B cell (primary cell): ENCODE measurements around the gene CASTOR1. TPM values are rescaled to one million over a fixed set of nuclear protein-coding genes. Genes with fewer than 3 reads are reported as not detected.

ENCODE experiments used
- ATAC-seq: fragments of 200-7000 bp; cut with Tn5 transposase; one replicate; pipeline ENCODE4 v1.10.0; 2021; ENCODE audit warnings: low read depth, mild to moderate bottlenecking, moderate number of reproducible peaks, moderate library complexity
- CTCF ChIA-PET: fragments of 350-600 bp; sonication (Branson Sonifier 250); formaldehyde crosslinking; loops from one replicate; lab custom pipeline; 2021; ENCODE audit warnings: antibody characterized with exemption, inconsistent platforms; lab: Charles Lee
- POLR2A ChIA-PET: fragments of 350-600 bp; sonication (Branson Sonifier 250); formaldehyde crosslinking; loops from one replicate; lab custom pipeline; 2021; ENCODE audit warnings: antibody characterized with exemption; lab: Charles Lee
- DNase-seq: peaks from one replicate; pipeline ENCODE4 v3.0.0; 2013
- H2AFZ ChIP-seq: 2 replicates; pipeline ENCODE4 v1.6.1; 2012; ENCODE audit warnings: mild to moderate bottlenecking, low read depth, low read length; ENCODE audit not compliant: insufficient read depth, poor library complexity, severe bottlenecking
- H3K27ac ChIP-seq, 2 donors: 1 replicate in 1 of 2; 2 replicates in 1 of 2; pipeline ENCODE4 v1.5.1; 2012 to 2013; ENCODE audit warnings: low read length in 2 of 2, mild to moderate bottlenecking in 2 of 2, moderate library complexity in 1 of 2
- H3K27me3 ChIP-seq, 4 experiments: fragments of 200-600 bp in 1 of 4; sonication (generic) in 1 of 4; replicated peaks in 1 of 4; 1 replicate in 2 of 4; 2 replicates in 2 of 4; pipeline versions ENCODE4 v1.6.1 to v1.7.0; 2013 to 2016; ENCODE audit warnings: low read length in 3 of 4, mild to moderate bottlenecking in 2 of 4, mixed read lengths in 1 of 4, moderate library complexity in 1 of 4; ENCODE audit not compliant: insufficient read depth in 4 of 4, control insufficient read depth in 3 of 4; ENCODE audit errors: control extremely low read depth in 1 of 4
- H3K36me3 ChIP-seq, 2 experiments: replicated peaks in 1 of 2; 1 replicate in 1 of 2; 2 replicates in 1 of 2; pipeline versions ENCODE4 v1.6.1 to v1.7.1; 2013; ENCODE audit warnings: low read length in 1 of 2; ENCODE audit not compliant: insufficient read depth in 2 of 2, control insufficient read depth in 1 of 2; ENCODE audit errors: control extremely low read depth in 1 of 2, extremely low read depth in 1 of 2
- H3K4me1 ChIP-seq, 2 donors: fragments of 200-600 bp in 1 of 2; sonication (generic) in 1 of 2; 1 replicate in 1 of 2; 2 replicates in 1 of 2; pipeline versions ENCODE4 v1.5.1 to v1.6.1; 2013 to 2017; ENCODE audit warnings: low read length in 2 of 2; ENCODE audit not compliant: control insufficient read depth in 2 of 2, insufficient read depth in 2 of 2
- H3K4me2 ChIP-seq: replicated peaks from 2 replicates; pipeline ENCODE3; 2012; ENCODE audit warnings: mild to moderate bottlenecking, low read depth, low read length; ENCODE audit not compliant: poor library complexity, severe bottlenecking
- H3K4me3 ChIP-seq, 5 experiments: fragments of 200-600 bp in 1 of 5; sonication (generic) in 1 of 5; 1 replicate in 3 of 5; 2 replicates in 2 of 5; pipeline versions ENCODE4 v1.5.1 to v1.7.0; 2011 to 2016; ENCODE audit warnings: low read length in 4 of 5, mild to moderate bottlenecking in 4 of 5, low read depth in 2 of 5, control low read depth in 1 of 5, moderate library complexity in 1 of 5; ENCODE audit not compliant: insufficient read depth in 1 of 5; ENCODE audit errors: control extremely low read depth in 1 of 5, extremely low read depth in 1 of 5
- H3K79me2 ChIP-seq: fragments of 200-600 bp; sonication (generic); one replicate; pipeline ENCODE4 v1.6.0; 2016; ENCODE audit warnings: low read length; ENCODE audit not compliant: control insufficient read depth, insufficient read depth
- H3K9ac ChIP-seq: fragments of 200-600 bp; sonication (generic); 2 replicates; pipeline ENCODE4 v1.6.1; 2017; ENCODE audit warnings: mild to moderate bottlenecking, low read length, moderate library complexity
- H3K9me3 ChIP-seq, 3 donors: one replicate each; pipeline versions ENCODE4 v1.6.1 to v1.7.1; 2013; ENCODE audit warnings: low read length in 2 of 3; ENCODE audit not compliant: control insufficient read depth in 2 of 3, insufficient read depth in 1 of 3; ENCODE audit errors: control extremely low read depth in 1 of 3
- H4K20me1 ChIP-seq: 2 replicates; pipeline ENCODE4 v1.6.0; 2012; ENCODE audit warnings: mild to moderate bottlenecking, low read length; ENCODE audit not compliant: insufficient read depth, control insufficient read depth, poor library complexity, severe bottlenecking
- H3K27ac Mint-ChIP-seq: one replicate; pipeline ENCODE4 v1.8.0; 2021; ENCODE audit warnings: mixed read lengths
- H3K27me3 Mint-ChIP-seq: one replicate; pipeline ENCODE4 v1.8.0; 2021; ENCODE audit warnings: mixed read lengths
- H3K4me1 Mint-ChIP-seq: one replicate; pipeline ENCODE4 v1.8.0; 2021; ENCODE audit warnings: mixed read lengths
- H3K4me3 Mint-ChIP-seq: one replicate; pipeline ENCODE4 v1.8.0; 2021; ENCODE audit warnings: mixed read lengths
- H3K9me3 Mint-ChIP-seq: one replicate; pipeline ENCODE4 v1.8.0; 2022; ENCODE audit warnings: mixed read lengths; ENCODE audit not compliant: insufficient read depth
- CTCF ChIP-seq: fragments of 200-600 bp; IDR thresholded peaks from one replicate; pipeline ENCODE4 v1.8.0; 2022; ENCODE audit warnings: antibody characterized with exemption, mild to moderate bottlenecking
- EZH2 ChIP-seq: IDR thresholded peaks from 2 replicates; pipeline ENCODE4 v1.6.1; 2012; ENCODE audit warnings: borderline replicate concordance, low read depth, mild to moderate bottlenecking, moderate library complexity, low read length; ENCODE audit not compliant: insufficient read depth, poor library complexity, severe bottlenecking
- WGBS: methylation state at CpG from one replicate; pipeline ENCODE4 v1.1.5; 2013; ENCODE audit warnings: missing lambda C conversion rate; ENCODE audit not compliant: insufficient coverage; 5-methylcytosine and 5-hydroxymethylcytosine counted together
- intact Hi-C: fragments of 100-400 bp; cut with micrococcal nuclease; formaldehyde crosslinking; loops from one replicate; pipeline ENCODE4 v1.10.0; 2022
- polyA plus RNA-seq: library from polyadenylated mRNA; depleted of rRNA; stranded (reverse); fragments of >200 nt; gene quantifications from 2 replicates; pipeline ENCODE4 v1.2.3, GENCODE V29; 2012
- total RNA-seq, 2 donors: library from RNA; stranded (reverse); fragments of 120-200 nt in 1 of 2; gene quantifications; 1 replicate in 1 of 2; 2 replicates in 1 of 2; pipeline versions ENCODE4 v1.2.3 to v1.2.4, GENCODE V29; 2013 to 2022

The CASTOR1 gene
- total and polyA plus RNA-seq, 2 donors (not counting 1 experiment from before 2014, with no cell fraction given), result 16.3 to 18.4 TPM

- Histone ChIP-seq H3K79me2 (peaks cover 77% of the 10 kb centered on the region), H3K27me3 (no peaks in the 10 kb centered on the region), H3K36me3 (peaks cover 4 to 90% of the 10 kb centered on the region in 2 experiments), H3K4me1 (peaks cover 12 to 22% of the 10 kb centered on the region in 2 donors), H2AFZ (no peak overlapping the region), H4K20me1 (peaks cover 20% of the 10 kb centered on the region), H3K9ac (no peak overlapping the region), H3K27ac (no peak overlapping the region), H3K9me3 (no peaks in the 10 kb centered on the region), H3K4me3 (no peak overlapping the region), H3K4me2 (no peak overlapping the region)
- ChIA-PET POLR2A (interaction anchor here (0.8 kb wide), 1 partner anchor 9 kb away, joined by 3 read pairs; no protein-coding TSS in a partner anchor), CTCF (interaction anchor here (0.5 to 13.2 kb wide), 5 partner anchors 8 to 98 kb away, joined by 3 to 229 read pairs (median 5); partner anchors contain the start of genes CCDC157 and SF3A1)
- Mint-ChIP-seq H3K27me3 (no peaks in the 10 kb centered on the region), H3K4me1 (peaks cover 27% of the 10 kb centered on the region), H3K4me3 (no peak overlapping the region), H3K27ac (no peak overlapping the region), H3K9me3 (no peaks in the 10 kb centered on the region)
- TF ChIP-seq EZH2 (no peak), CTCF (no peak)
- intact Hi-C loops, result no loop called here
- DNase-seq, result no peak
- WGBS, result 100% methylated on average over 1 of the region's 4 CpGs
- ATAC-seq, result no peak
Observed at GRCh38 chr22:30296324-30296723, 7.0 kb upstream of the CASTOR1 start.

GRCh38 chr22:30295576-30295975 lies 6.3 kb upstream of the CASTOR1 start:
- peaks cover 26% of the 10 kb centered on the region for H3K4me1 Mint-ChIP-seq

More at GRCh38 chr22:30295576-30295975, 6.3 kb upstream of the CASTOR1 start:
- peaks cover 7 to 21% of the 10 kb centered on the region in 2 donors for H3K4me1 ChIP-seq
- peaks cover 69% of the 10 kb centered on the region for H3K79me2 ChIP-seq
- no peaks in the 10 kb centered on the region for H3K27me3 Mint-ChIP-seq
- H3K27ac Mint-ChIP-seq, result no peak overlapping the region
- H3K9ac ChIP-seq, result no peak overlapping the region
- no peaks in the 10 kb centered on the region for H3K27me3 ChIP-seq
- POLR2A ChIA-PET, result interaction anchor here (0.8 kb wide), 1 partner anchor 10 kb away, joined by 3 read pairs; no protein-coding TSS in a partner anchor
- no peak overlapping the region for H3K4me3 Mint-ChIP-seq
- CTCF ChIA-PET, result interaction anchor here (0.5 to 13.2 kb wide), 5 partner anchors 8 to 99 kb away, joined by 3 to 229 read pairs (median 5); partner anchors contain the start of genes CCDC157 and SF3A1
- intact Hi-C loops, result no loop called here
- WGBS, result 98% methylated on average over 6 of the region's 7 CpGs
- H3K4me2 ChIP-seq, result no peak overlapping the region
- H3K9me3 ChIP-seq, result no peaks in the 10 kb centered on the region
- TF ChIP-seq EZH2 (no peak), CTCF (no peak)
- ATAC-seq (no peak), DNase-seq (no peak)
- peaks cover 20% of the 10 kb centered on the region for H4K20me1 ChIP-seq
- no peaks in the 10 kb centered on the region for H3K9me3 Mint-ChIP-seq
- H2AFZ ChIP-seq, result no peak overlapping the region
- H3K36me3 ChIP-seq, result peaks cover 2 to 82% of the 10 kb centered on the region in 2 experiments
- H3K27ac ChIP-seq, result no peak overlapping the region
- no peak overlapping the region for H3K4me3 ChIP-seq
